Mesenchymal stem cell (in vitro differentiated cells and primary cell): ENCODE results near the gene TP53TG3C. TPM values are rescaled to one million over a fixed set of nuclear protein-coding genes. Genes with fewer than 3 reads are reported as not detected.
"Not testable (repeated sequence)": the region's sequence is repeated elsewhere in the genome, so short reads cannot be mapped to it uniquely, and the experiment has no call there.

ENCODE experiments used
- DNase-seq: peaks from one replicate; pipeline ENCODE4 v3.0.0-alpha.2; 2013
- H2AFZ ChIP-seq: one replicate; pipeline ENCODE4 v1.6.1; 2013; ENCODE audit warnings: low read depth, mild to moderate bottlenecking, control low read depth, inconsistent platforms, low read length, moderate library complexity
- H2AK5ac ChIP-seq: 2 replicates; pipeline ENCODE4 v1.6.1; 2013; ENCODE audit warnings: low read length, moderate library complexity, mild to moderate bottlenecking, inconsistent platforms; ENCODE audit not compliant: severe bottlenecking
- H2BK120ac ChIP-seq: one replicate; pipeline ENCODE4 v1.6.1; 2013; ENCODE audit warnings: low read depth, mild to moderate bottlenecking, inconsistent platforms, low read length, moderate library complexity
- H2BK12ac ChIP-seq, 2 experiments: one replicate each; pipeline ENCODE4 v1.6.1; 2013; ENCODE audit warnings: inconsistent platforms in 2 of 2, low read length in 2 of 2, mild to moderate bottlenecking in 2 of 2, moderate library complexity in 2 of 2, control low read depth in 1 of 2
- H2BK15ac ChIP-seq: one replicate; pipeline ENCODE4 v1.6.1; 2013; ENCODE audit warnings: mild to moderate bottlenecking, low read depth, inconsistent platforms; ENCODE audit not compliant: poor library complexity, severe bottlenecking
- H2BK5ac ChIP-seq: 2 replicates; pipeline ENCODE4 v1.6.1; 2013; ENCODE audit warnings: low read depth, mild to moderate bottlenecking, low read length, control low read depth, inconsistent platforms; ENCODE audit not compliant: poor library complexity, severe bottlenecking
- H3K14ac ChIP-seq, 2 experiments: one replicate each; pipeline ENCODE4 v1.6.1; 2013; ENCODE audit warnings: inconsistent platforms in 2 of 2, low read length in 2 of 2, control low read depth in 1 of 2, mild to moderate bottlenecking in 1 of 2, moderate library complexity in 1 of 2
- H3K18ac ChIP-seq, 2 experiments: one replicate each; pipeline ENCODE4 v1.6.1; 2013; ENCODE audit warnings: inconsistent platforms in 2 of 2, low read length in 2 of 2, control low read depth in 1 of 2, low read depth in 1 of 2, mild to moderate bottlenecking in 1 of 2
- H3K23ac ChIP-seq, 2 experiments: one replicate each; pipeline ENCODE4 v1.6.1; 2013; ENCODE audit warnings: inconsistent platforms in 2 of 2, low read length in 2 of 2, mild to moderate bottlenecking in 2 of 2, moderate library complexity in 2 of 2, control low read depth in 1 of 2
- H3K27ac ChIP-seq: 2 replicates; pipeline ENCODE4 v1.5.1; 2013; ENCODE audit warnings: mild to moderate bottlenecking, moderate library complexity, low read length, control low read depth, inconsistent platforms; ENCODE audit not compliant: poor library complexity, severe bottlenecking
- H3K27me3 ChIP-seq, 2 experiments: 2 replicates each; pipeline versions ENCODE4 v1.6.1 to v1.7.0; 2013; ENCODE audit warnings: low read length in 2 of 2, mild to moderate bottlenecking in 2 of 2, moderate library complexity in 2 of 2, control low read depth in 1 of 2, inconsistent platforms in 1 of 2; ENCODE audit not compliant: control insufficient read depth in 1 of 2, insufficient read depth in 1 of 2
- H3K36me3 ChIP-seq, 2 experiments: 2 replicates each; pipeline versions ENCODE4 v1.6.1 to v1.7.0; 2013; ENCODE audit warnings: low read length in 2 of 2, control low read depth in 1 of 2, inconsistent platforms in 1 of 2, low read depth in 1 of 2, mild to moderate bottlenecking in 1 of 2; ENCODE audit not compliant: insufficient read depth in 2 of 2, control insufficient read depth in 1 of 2
- H3K4ac ChIP-seq, 2 experiments: one replicate each; pipeline ENCODE4 v1.6.1; 2013; ENCODE audit warnings: inconsistent platforms in 2 of 2, low read length in 2 of 2, mild to moderate bottlenecking in 2 of 2, moderate library complexity in 2 of 2, control low read depth in 1 of 2, low read depth in 1 of 2
- H3K4me1 ChIP-seq: 2 replicates; pipeline ENCODE4 v1.6.1; 2013; ENCODE audit warnings: low read depth, low read length, control low read depth; ENCODE audit not compliant: control insufficient read depth, insufficient read depth
- H3K4me2 ChIP-seq: 2 replicates; pipeline ENCODE4 v1.6.1; 2013; ENCODE audit warnings: low read length, mild to moderate bottlenecking, inconsistent platforms; ENCODE audit not compliant: poor library complexity, severe bottlenecking
- H3K4me3 ChIP-seq, 2 experiments: 2 replicates each; pipeline versions ENCODE4 v1.5.1 to v1.7.0; 2013; ENCODE audit warnings: low read length in 2 of 2, mild to moderate bottlenecking in 2 of 2, control low read depth in 1 of 2, low read depth in 1 of 2; ENCODE audit not compliant: insufficient read depth in 1 of 2
- H3K79me1 ChIP-seq: replicated peaks from 2 replicates; pipeline ENCODE4 v1.6.1; 2013; ENCODE audit warnings: mild to moderate bottlenecking, control low read depth, low read length, inconsistent platforms; ENCODE audit not compliant: poor library complexity, severe bottlenecking
- H3K9ac ChIP-seq: 2 replicates; pipeline ENCODE4 v1.7.0; 2013; ENCODE audit warnings: mild to moderate bottlenecking, low read length, moderate library complexity
- H3K9me3 ChIP-seq: 2 replicates; pipeline ENCODE4 v1.7.0; 2013; ENCODE audit warnings: mild to moderate bottlenecking, low read length; ENCODE audit not compliant: control insufficient read depth
- H4K8ac ChIP-seq: one replicate; pipeline ENCODE4 v1.6.1; 2013; ENCODE audit warnings: inconsistent platforms, mild to moderate bottlenecking, low read length, moderate library complexity
- H4K91ac ChIP-seq: one replicate; pipeline ENCODE4 v1.6.1; 2013; ENCODE audit warnings: mild to moderate bottlenecking, low read length, inconsistent platforms
- WGBS: methylation state at CpG from one replicate; pipeline ENCODE4 v1.1.7; 2013; ENCODE audit warnings: mixed read lengths; 5-methylcytosine and 5-hydroxymethylcytosine counted together
- polyA plus RNA-seq, 2 experiments: library from polyadenylated mRNA; stranded (reverse); fragments of 200-250 nt; gene quantifications; one replicate each; pipeline ENCODE4 v1.2.3, GENCODE V29; 2013
- small RNA-seq: library from polyadenylated mRNA; stranded (forward); fragments of <200 nt; extraction: miRNeasy Mini kit (QIAGEN cat#:217004); gene quantifications from one replicate; pipeline ENCODE3, GENCODE V24; 2013; ENCODE audit warnings: low read depth

TP53TG3C gene, protein sequence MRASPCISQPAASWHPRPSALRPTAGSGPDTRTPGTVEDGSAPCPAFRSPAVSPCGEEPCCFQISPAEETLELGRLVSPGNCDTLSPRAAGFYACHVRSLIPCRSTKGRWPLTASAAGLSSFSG
- polyA plus RNA-seq (2013, experiment 1 of 2) = not detected
- polyA plus RNA-seq (2013, experiment 2 of 2) = not detected

DNA sequence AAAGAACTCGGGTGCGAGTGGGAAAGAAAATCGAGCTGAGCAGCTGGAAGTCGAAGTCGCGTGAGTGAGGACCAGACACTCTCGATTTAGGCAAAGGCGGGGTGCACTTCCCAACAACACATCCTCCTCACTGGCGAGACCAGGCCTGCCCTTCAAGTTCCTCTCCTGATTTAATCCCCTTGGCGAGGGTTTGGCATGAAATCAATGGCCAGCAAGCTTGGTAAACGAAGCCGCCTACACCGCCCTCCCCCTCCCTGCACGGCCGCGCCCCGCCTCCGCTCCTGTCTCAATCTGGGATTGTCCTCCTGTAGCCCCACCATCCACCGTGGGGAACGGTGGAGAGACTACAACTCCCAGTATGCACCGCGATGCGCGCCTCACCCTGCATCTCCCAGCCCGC is at the start of gene TP53TG3C:
TSS of gene TP53TG3C (plus strand) at position 301 of the 400 bp plus-strand sequence. CDS start at position 369, 68 bp downstream.
- not testable (repeated sequence) for DNase-seq

More for the DNA sequence above, at the start of gene TP53TG3C:
- H2AK5ac ChIP-seq, H3K4me1 ChIP-seq, H3K4me3 ChIP-seq, H2BK5ac ChIP-seq, H3K27ac ChIP-seq, H3K23ac ChIP-seq, H2AFZ ChIP-seq, H2BK120ac ChIP-seq, H3K9ac ChIP-seq, H3K18ac ChIP-seq, H4K91ac ChIP-seq, H3K9me3 ChIP-seq, H3K4ac ChIP-seq, H3K79me1 ChIP-seq, H3K14ac ChIP-seq, H4K8ac ChIP-seq, H2BK12ac ChIP-seq, H2BK15ac ChIP-seq, H3K36me3 ChIP-seq, H3K27me3 ChIP-seq, H3K4me2 ChIP-seq: not testable (repeated sequence)
- WGBS = no CpG with 5 or more reads among the region's 25 CpGs

Small RNA genes within 50 kb of the gene (small RNA-seq; reads per million reads assigned to genes)
- gene AC138869.1 = not detected
